Cardiac fibroblast (primary cell): ENCODE results near the gene NAIF1.

Experiments used
- DNase-seq, 2 donors: peaks; one replicate each; pipeline versions ENCODE4 v3.0.0 to v3.0.0-alpha.2; 2010; ENCODE audit warnings: low read depth in 2 of 2
- H3K4me3 ChIP-seq, 2 donors: replicated peaks in 1 of 2; 1 replicate in 1 of 2; 2 replicates in 1 of 2; pipeline ENCODE4 v1.5.1; 2011; ENCODE audit warnings: low read depth in 2 of 2, low read length in 2 of 2, mild to moderate bottlenecking in 2 of 2, moderate library complexity in 1 of 2
- CTCF ChIP-seq: IDR thresholded peaks from one replicate; pipeline ENCODE4 v1.5.1; 2011; ENCODE audit warnings: low read depth, mild to moderate bottlenecking, low read length, inconsistent platforms

NAIF1 gene

GRCh38 chr9:128062279-128062678 is 4.8 kb downstream of the NAIF1 start:
- DNase-seq: no peak
- TF ChIP-seq CTCF: no peak
- H3K4me3 ChIP-seq: no peak overlapping the region

DNA sequence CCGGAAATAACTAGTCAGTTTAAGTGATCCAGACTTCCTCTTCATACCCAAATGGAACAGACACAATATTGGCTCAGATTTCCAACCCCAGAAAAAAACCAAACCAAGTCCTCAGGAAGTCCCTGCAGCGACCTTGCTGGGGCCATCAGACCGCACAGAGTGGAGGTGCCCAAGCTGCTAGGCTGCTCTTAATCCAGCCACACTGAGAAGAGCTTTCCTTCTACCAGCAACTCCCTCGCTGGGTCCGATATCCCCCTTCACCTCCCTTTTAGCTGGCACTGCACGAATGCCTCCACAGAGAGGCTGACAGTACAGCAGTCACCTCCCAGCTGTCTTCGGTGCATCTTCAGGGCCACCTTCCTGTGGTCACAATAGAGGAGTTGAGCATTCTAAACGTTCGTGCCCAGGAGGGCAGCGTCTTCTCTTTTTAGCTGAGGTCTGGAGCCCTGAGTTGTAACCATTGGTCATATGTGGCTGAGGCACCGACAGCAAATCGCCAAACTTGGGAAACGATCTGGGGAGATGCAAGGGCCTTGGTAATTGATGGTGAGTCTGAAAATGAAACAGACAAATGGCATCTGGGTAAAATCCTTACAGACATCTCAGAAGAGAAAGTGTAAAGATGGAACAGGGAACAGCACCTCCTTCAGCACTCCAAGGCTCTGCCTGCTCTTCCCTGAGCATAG is 5.7 kb downstream of the NAIF1 start:
- TF ChIP-seq CTCF: no peak
- no peak for DNase-seq
- no peak overlapping the region for H3K4me3 ChIP-seq

DNA sequence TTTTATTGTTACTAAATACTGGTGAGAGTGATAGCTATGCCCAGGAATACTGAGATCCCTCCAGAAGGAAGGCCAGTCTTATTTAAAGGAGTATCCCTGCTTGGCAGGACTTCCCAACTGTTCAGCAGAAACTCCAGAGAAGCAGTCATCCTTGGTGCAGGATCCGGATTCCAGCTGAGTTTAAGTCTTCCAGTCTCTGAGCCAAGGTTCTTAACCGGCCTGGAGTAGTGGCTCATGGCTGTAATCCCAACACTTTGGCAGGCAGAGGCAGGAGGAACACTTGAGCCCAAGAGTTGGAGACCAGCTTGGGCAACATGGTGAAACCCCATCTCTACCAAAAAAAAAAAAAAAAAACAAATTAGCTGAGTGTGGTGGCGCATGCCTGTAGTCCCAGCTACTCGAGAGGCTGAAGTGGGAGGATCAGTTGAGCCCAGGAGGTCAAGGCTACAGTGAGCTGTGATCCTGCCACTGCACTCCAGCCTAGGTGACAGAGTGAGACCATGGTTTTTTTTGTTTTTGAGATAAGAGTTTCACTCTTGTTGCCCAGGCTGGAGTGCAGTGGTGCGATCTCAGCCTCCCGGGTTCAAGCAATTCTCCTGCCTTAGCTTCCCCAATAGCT is 7.6 kb downstream of the NAIF1 start:
- DNase-seq: no peak
- H3K4me3 ChIP-seq: no peak overlapping the region
- TF ChIP-seq CTCF: no peak

DNA sequence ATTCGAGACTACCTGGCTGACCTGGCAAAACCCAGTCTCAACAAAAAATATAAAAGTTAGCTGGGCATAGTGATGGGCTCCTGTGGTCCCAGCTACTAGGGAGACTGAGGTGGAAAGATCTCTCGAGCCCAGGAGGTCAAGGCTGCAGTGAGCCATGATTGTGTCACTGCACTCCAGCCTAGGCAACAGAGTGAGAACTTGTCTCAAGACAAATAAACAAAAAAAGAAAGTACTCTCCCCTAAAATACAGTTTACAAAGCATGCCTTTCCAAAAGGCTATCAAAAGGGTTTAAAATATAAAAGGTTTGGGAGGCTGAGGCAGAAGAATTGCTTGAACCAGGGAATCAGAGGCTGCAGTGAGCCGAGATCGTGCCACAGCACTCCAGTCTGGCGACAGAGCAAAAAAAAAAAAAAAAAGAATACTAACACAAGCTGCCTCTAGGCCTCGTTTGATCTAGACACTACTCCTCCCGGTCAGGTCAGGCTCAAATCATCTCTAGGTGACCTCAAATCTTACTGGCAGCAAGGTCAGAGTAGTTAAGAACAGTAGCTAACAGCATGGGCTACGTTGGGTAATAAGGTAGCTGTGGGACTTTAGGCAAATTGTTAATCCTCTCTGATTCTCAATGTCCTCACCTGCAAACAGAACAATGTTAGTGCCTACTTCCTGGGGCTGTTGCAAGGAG is 9.3 kb downstream of the NAIF1 start:
- no peak overlapping the region for H3K4me3 ChIP-seq
- no peak for DNase-seq
- no peak for TF ChIP-seq CTCF

DNA sequence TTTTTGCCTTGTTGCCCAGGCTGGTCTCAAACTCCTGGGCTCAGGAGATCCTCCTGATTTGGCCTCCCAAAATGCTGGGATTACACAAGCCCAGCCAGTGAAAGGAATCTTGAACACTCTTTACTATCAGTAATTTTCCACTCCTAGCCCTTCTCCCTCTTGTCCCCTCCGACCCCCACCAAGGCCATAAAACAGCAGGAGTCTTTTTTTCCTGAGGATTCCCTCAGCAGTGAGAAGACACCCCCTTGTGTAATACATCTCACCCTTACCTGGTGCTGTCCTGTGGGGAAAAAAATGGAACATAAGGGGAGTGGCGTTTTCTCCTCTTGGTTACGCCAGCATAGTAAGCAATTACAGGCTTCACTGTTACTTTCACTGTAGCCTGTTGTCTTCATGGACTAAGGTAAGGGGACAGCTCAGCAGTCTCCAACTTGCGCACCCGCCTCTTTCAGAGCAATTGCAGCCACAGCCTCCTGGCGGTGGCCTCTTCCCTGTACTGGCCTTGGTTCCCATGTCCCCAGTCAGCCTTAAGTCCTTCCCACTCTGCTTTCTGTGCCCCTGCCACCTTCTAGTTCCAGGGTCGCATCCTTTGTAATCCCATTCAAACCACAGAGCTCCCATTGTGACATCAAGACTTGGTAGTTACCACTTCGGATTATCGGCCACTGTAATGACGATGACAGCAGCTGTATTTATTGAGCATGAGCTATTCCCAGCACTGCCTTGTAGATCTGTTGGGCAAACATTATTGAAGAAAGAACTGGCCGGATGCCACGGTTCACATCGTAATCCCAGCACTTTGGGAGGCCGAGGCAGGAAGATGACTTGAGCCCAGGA is 10.0 kb downstream of the NAIF1 start:
- no peak for DNase-seq
- no peak overlapping the region for H3K4me3 ChIP-seq
- no peak for TF ChIP-seq CTCF

GRCh38 chr9:128056086-128056485 is 11.0 kb downstream of the NAIF1 start:
- TF ChIP-seq CTCF: no peak
- no peak for DNase-seq
- no peak overlapping the region for H3K4me3 ChIP-seq
